ENCODE measurements around the gene SSR4. TPM values are rescaled to one million over a fixed set of nuclear protein-coding genes. Genes with fewer than 3 reads are reported as not detected.

Gene SSR4
- polyA plus RNA-seq, 2 of the 4 experiments (the other 2 are of a cell fraction), result 212 to 352 TPM

DNA sequence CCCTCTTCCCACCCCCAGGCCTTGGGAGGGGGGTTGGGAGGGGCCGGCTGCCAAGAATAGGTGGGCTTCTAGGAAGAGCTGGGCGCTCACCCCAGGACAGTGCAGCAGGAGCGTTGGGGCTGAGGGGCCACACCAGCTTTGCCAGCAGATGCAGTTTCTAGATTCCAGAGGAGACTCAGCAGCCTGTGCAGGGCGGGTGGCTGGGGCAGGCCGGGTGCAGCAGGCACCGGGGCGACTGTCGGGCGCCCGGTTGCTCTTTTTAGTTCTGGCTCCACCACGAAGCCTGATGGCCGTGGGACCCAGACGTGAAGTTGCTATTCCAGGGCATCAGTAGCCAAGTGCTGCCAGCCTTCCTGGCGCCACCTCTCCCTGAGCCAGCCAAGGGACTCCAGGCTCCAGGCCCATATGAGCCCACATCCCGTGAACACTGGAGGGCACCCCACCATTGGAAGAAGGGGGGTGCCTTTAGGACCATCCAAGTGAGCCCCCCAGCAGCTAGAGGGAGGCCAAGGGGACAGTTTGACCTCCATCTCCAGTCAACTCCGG lies 5.8 kb downstream of the SSR4 start (continued):
- TF ChIP-seq, protein P1, sequence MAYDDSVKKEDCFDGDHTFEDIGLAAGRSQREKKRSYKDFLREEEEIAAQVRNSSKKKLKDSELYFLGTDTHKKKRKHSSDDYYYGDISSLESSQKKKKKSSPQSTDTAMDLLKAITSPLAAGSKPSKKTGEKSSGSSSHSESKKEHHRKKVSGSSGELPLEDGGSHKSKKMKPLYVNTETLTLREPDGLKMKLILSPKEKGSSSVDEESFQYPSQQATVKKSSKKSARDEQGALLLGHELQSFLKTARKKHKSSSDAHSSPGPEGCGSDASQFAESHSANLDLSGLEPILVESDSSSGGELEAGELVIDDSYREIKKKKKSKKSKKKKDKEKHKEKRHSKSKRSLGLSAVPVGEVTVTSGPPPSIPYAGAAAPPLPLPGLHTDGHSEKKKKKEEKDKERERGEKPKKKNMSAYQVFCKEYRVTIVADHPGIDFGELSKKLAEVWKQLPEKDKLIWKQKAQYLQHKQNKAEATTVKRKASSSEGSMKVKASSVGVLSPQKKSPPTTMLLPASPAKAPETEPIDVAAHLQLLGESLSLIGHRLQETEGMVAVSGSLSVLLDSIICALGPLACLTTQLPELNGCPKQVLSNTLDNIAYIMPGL (CRISPR knock-in tag; IDR thresholded peaks at IDR 0.05; ENCODE audit: borderline replicate concordance), result no peak
- no peak for TF ChIP-seq EHMT2 (IDR thresholded peaks at IDR 0.05; ENCODE audit: low read depth)
- TF ChIP-seq FOSB (CRISPR knock-in tag; IDR thresholded peaks at IDR 0.05), result no peak

GRCh38 chrX:153800746-153801145 lies 6.3 kb downstream of the SSR4 start:
- Histone ChIP-seq H3K27ac (no peak overlapping the region), H3K9me3 (no peaks in the 10 kb centered on the region), H3K4me3 (no peak overlapping the region), H3K4me2 (no peak overlapping the region), H3K4me1 (peaks cover 6% of the 10 kb centered on the region; the same call in 1 of the 3 replicates)
- no peak for TF ChIP-seq ESRRA (IDR thresholded peaks at IDR 0.05; ENCODE audit: borderline replicate concordance, low read length)
- TF ChIP-seq ZNF302 (CRISPR knock-in tag; IDR thresholded peaks at IDR 0.05), result no peak
- TF ChIP-seq ZSCAN20 (CRISPR knock-in tag; IDR thresholded peaks at IDR 0.05), result no peak
- TF ChIP-seq, protein P2, sequence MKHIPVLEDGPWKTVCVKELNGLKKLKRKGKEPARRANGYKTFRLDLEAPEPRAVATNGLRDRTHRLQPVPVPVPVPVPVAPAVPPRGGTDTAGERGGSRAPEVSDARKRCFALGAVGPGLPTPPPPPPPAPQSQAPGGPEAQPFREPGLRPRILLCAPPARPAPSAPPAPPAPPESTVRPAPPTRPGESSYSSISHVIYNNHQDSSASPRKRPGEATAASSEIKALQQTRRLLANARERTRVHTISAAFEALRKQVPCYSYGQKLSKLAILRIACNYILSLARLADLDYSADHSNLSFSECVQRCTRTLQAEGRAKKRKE (CRISPR knock-in tag; IDR thresholded peaks at IDR 0.05; ENCODE audit: low read depth), result no peak
- TF ChIP-seq CBX8 (IDR thresholded peaks at IDR 0.05), result no peak
- TF ChIP-seq TP53 (CRISPR knock-in tag; IDR thresholded peaks at IDR 0.05), result no peak
- TF ChIP-seq, protein P3, sequence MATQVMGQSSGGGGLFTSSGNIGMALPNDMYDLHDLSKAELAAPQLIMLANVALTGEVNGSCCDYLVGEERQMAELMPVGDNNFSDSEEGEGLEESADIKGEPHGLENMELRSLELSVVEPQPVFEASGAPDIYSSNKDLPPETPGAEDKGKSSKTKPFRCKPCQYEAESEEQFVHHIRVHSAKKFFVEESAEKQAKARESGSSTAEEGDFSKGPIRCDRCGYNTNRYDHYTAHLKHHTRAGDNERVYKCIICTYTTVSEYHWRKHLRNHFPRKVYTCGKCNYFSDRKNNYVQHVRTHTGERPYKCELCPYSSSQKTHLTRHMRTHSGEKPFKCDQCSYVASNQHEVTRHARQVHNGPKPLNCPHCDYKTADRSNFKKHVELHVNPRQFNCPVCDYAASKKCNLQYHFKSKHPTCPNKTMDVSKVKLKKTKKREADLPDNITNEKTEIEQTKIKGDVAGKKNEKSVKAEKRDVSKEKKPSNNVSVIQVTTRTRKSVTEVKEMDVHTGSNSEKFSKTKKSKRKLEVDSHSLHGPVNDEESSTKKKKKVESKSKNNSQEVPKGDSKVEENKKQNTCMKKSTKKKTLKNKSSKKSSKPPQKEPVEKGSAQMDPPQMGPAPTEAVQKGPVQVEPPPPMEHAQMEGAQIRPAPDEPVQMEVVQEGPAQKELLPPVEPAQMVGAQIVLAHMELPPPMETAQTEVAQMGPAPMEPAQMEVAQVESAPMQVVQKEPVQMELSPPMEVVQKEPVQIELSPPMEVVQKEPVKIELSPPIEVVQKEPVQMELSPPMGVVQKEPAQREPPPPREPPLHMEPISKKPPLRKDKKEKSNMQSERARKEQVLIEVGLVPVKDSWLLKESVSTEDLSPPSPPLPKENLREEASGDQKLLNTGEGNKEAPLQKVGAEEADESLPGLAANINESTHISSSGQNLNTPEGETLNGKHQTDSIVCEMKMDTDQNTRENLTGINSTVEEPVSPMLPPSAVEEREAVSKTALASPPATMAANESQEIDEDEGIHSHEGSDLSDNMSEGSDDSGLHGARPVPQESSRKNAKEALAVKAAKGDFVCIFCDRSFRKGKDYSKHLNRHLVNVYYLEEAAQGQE (IDR thresholded peaks at IDR 0.05), result no peak
- CTCF ChIA-PET, result no interaction called here
- DNase-seq (ENCODE audit: low read depth in 1 of 2, low spot score in 1 of 2), result no peak
- WGBS (ENCODE audit: missing lambda C conversion rate), result 84% methylated on average over 7 of the region's 7 CpGs
- no peak for FAIRE-seq
- POLR2A ChIA-PET, result no interaction called here
- peak; percentile 9 to 39; a peak in 3 of 6 replicates for ATAC-seq

DNA sequence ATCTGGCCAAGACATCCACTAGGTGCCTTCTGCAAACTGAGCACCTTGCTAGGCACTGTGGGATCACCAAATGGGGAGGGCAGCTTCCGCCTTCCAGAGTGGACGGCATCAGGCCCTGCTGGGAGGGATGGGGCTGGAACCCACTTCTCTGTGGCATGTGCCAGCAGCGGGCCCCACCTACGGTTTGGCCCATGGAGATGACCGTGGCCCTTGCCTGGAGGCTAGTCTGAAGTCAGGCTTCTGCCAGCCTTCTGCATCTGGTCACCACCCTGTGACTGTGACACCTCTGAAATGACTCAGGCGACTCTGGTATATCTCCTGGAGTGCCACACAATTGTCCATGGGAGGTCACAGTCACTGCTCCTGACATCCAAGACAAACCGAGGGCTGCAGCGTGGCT lies 7.2 kb downstream of the SSR4 start:
- peak; percentile 22 to 36; a peak in 4 of 6 replicates for ATAC-seq
- H3K4me3 ChIP-seq, result no peak overlapping the region
- TF ChIP-seq CHD2 (IDR thresholded peaks at IDR 0.05; ENCODE audit: low read length, partially characterized antibody) (no peak), TP53 (CRISPR knock-in tag; IDR thresholded peaks at IDR 0.05) (no peak), JUNB (IDR thresholded peaks at IDR 0.05) (no peak), RFX5 (IDR thresholded peaks at IDR 0.05) (no peak)

DNA sequence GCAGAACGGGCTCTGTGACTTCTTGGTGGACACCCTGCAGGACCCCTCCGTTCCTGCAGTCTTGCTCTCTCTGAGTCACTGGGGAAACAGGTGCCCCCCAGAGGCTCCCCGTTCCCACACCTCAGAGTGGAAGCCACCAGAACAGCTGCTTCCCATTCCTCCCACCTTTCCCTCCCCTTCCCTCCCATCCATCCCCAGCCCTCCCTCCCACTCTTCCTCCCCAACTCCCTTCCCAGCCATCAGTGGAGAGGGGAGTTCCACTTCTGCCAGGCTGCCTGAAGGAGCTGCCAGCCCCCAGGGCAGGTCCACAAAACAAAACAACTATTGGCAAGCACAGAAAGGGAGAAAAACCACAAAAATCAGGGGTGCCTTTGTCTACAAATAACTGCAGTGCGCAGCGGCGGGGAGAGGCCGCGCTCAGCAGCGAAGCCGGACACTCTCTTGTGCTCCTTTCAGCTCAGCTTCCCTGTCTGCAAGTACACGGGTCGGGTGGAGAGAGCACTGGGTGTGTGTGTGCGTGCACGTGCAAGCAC lies 8.1 kb downstream of the SSR4 start:
- H3K9me3 ChIP-seq, result no peaks in the 10 kb centered on the region
- ChIA-PET CTCF (interaction anchor here (1.4 kb wide), 1 partner anchor 108 kb away, joined by 4 read pairs; no protein-coding TSS in a partner anchor), POLR2A (interaction anchor here (2.1 kb wide), 1 partner anchor 8 kb away, joined by 7 read pairs; the partner anchor contains the start of genes IDH3G and SSR4)
- DNase-seq (ENCODE audit: low read depth in 1 of 2, low spot score in 1 of 2) (no peak), FAIRE-seq (no peak), ATAC-seq (peak in 1 of 2 experiments; percentile 5; a peak in 3 of 6 replicates)
- no peak overlapping the region for H3K27ac ChIP-seq
- no peak overlapping the region for H3K4me3 ChIP-seq
- 74% methylated on average over 13 of the region's 14 CpGs for WGBS (ENCODE audit: missing lambda C conversion rate)
- no peak overlapping the region for H3K4me2 ChIP-seq
- no peaks in the 10 kb centered on the region for H3K4me1 ChIP-seq
- TF ChIP-seq MAFK (IDR thresholded peaks at IDR 0.05; ENCODE audit: partially characterized antibody) (no peak), GATA3 (IDR thresholded peaks at IDR 0.05; ENCODE audit: borderline replicate concordance) (no peak), EHMT2 (IDR thresholded peaks at IDR 0.05; ENCODE audit: low read depth) (no peak), KDM1A (IDR thresholded peaks at IDR 0.05; ENCODE audit: low read depth) (no peak), MYC (IDR thresholded peaks at IDR 0.05; ENCODE audit: borderline replicate concordance, low read length) (no peak), ZSCAN20 (CRISPR knock-in tag; IDR thresholded peaks at IDR 0.05) (no peak), EHF (CRISPR knock-in tag; IDR thresholded peaks at IDR 0.05) (no peak), ZC3H11A (IDR thresholded peaks at IDR 0.05) (no peak), PHF8 (IDR thresholded peaks at IDR 0.05; ENCODE audit: borderline replicate concordance, low read depth) (no peak)
- TF ChIP-seq, protein P4, sequence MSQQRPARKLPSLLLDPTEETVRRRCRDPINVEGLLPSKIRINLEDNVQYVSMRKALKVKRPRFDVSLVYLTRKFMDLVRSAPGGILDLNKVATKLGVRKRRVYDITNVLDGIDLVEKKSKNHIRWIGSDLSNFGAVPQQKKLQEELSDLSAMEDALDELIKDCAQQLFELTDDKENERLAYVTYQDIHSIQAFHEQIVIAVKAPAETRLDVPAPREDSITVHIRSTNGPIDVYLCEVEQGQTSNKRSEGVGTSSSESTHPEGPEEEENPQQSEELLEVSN (IDR thresholded peaks at IDR 0.05; ENCODE audit: borderline replicate concordance, low read depth), result no peak
- TF ChIP-seq, protein P5, sequence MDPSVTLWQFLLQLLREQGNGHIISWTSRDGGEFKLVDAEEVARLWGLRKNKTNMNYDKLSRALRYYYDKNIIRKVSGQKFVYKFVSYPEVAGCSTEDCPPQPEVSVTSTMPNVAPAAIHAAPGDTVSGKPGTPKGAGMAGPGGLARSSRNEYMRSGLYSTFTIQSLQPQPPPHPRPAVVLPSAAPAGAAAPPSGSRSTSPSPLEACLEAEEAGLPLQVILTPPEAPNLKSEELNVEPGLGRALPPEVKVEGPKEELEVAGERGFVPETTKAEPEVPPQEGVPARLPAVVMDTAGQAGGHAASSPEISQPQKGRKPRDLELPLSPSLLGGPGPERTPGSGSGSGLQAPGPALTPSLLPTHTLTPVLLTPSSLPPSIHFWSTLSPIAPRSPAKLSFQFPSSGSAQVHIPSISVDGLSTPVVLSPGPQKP (IDR thresholded peaks at IDR 0.05; ENCODE audit: low read depth, low read length), result no peak

More for the DNA sequence above, 7.2 kb downstream of the SSR4 start:
- no peak for DNase-seq (ENCODE audit: low read depth in 1 of 2, low spot score in 1 of 2)
- Histone ChIP-seq H3K4me1 (no peaks in the 10 kb centered on the region), H3K9me3 (no peaks in the 10 kb centered on the region), H3K27ac (no peak overlapping the region), H3K4me2 (no peak overlapping the region)
- FAIRE-seq, result no peak
- POLR2A ChIA-PET, result no interaction called here
- WGBS (ENCODE audit: missing lambda C conversion rate), result 72% methylated on average over 4 of the region's 8 CpGs
- CTCF ChIA-PET, result no interaction called here

All from A549 (cell line).